HG02798 (cell line): ENCODE data around the gene FGFR3.
A peak's percentile ranks its signal among the peaks of the same experiment; 100 is the strongest.

Experiments
- ATAC-seq: cut with Tn5 transposase; IDR thresholded peaks from one replicate; pipeline ENCODE4 v1.9.1; 2021; ENCODE audit warnings: mild to moderate bottlenecking; ENCODE audit not compliant: unreplicated experiment, poor library complexity

Gene FGFR3

DNA sequence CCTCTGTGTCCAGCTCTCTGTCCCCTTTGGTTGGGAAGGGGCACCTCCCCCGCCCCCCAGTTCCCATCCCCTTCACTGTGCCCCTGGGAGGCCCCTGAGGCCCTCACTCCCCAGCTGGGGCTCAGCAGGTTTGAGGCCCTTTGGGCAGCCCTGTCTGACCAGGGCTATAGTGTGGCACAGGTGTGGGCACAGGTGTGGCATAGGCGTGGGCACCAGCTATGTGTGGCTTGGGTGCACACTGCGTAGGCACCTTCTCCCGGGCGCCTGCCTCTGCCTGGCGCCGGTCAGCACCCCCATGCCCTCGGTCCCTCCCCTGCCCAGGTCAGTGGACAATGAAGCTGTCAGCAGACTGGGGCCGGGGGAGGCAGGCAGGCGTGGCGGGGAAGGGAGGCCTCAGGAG is 7.5 kb upstream of the FGFR3 start:
- ATAC-seq = no peak

DNA sequence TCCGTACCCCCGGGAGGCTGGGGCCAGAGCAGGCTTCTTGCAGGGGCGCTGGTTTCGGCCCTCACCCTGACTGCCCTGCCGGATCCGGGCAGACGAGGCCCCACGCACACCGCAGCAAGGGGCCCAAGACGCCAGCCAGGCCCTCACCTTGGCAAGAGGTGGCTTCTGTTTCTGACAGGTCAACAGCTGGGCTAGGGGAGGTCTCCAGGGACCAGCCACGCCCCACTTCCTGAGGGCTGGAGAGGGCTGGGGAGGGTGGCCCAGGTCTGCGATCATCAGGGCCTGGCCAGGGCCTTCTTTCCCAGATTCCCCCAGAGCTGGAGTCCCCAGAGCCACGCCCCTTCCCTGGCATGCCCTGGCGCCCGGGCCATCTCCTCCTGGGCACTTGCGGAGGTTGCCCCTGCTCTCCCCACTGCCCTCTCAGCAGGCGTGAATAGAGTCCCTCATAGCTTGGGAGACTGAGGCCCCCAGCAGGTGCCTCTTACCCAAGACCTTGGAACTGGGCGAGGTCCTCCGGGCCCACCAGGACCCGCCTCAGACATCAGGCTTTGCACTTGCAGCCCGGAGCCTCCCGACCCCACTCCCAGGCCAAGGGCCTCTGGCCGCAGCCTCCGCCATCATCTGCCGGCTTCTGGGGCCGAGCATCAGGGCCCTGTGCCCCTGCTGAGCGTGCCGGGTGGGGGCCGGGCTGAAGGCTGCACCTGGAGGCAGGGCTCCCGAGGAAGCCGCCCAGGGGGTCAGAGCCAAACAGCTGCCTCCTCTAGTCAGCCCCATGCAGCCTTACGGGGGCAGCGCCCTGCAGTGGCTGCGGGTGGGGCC is 6.3 kb upstream of the FGFR3 start:
- no peak for ATAC-seq

DNA sequence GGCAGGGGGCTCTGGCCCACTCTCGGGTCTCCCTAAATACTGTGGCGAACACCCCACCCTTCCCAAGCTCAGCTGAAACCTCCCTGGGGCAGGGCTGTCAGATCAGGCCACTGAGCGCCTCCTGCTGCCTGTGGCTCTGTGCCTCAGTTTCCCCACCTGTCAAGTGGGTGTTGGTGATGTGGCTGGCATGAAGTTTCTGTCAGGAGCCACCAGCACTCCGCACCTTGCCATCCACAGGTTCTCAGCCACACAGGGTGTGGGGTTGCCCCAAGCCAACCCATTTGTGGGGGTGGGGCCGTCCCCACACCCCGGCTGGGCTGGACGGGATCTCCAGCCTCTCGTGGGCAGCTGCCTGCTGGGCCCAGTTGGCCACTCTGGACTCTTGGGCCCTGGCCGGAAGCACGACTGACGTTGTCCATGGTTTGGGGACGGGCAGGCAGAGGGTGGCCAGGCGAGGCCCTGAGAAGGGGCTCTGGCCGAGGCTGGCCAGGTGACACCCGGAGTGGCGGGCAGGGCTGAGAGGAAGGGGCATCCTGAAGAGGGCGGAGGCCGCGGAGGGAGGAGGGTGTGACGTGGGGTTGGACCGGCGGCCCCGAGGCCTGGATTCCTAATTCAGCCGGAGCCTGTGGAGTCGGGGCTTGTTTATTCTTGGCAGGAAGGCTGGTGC is 5.5 kb upstream of the FGFR3 start:
- ATAC-seq = no peak

GRCh38 chr4:1788254-1788973 is 4.7 kb upstream of the FGFR3 start:
- ATAC-seq = no peak

- ATAC-seq = no peak
Measured at GRCh38 chr4:1789552-1789951, 3.5 kb upstream of the FGFR3 start.

- no peak for ATAC-seq
Measured at GRCh38 chr4:1790005-1790404, 3.1 kb upstream of the FGFR3 start.

DNA sequence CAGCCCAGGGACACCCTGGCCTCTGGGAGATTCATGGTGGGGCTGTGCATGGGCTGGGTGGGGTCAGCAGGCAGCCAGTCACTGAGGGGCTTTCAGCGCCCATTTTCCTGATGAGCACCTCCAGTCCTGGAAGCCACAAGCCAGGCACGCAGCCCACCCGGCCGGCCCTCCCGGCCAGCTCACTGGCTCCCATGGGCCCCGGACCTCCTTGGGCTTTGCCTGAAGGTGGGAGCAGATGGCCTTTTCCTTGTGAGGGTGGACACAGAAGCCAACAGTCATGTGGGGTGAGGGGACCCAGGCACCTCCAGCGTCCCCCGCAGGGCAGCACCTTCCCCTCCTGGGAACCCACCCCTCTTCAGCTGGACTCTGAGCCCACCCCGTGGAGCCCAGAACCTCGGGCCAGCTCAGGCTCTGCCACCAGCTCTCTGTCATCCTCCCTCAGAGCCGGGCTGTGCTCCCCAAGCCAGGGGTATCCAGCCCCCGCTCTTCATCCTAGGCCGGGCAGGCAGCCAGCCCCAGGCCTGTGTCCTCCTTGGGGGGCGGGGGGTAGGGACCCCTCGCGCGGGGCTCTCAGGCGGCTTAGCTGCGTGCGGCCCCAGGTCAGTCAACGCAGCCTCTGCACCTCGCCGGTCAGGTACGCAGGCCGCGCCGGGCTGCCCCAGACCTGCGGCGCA is 798 bp upstream of the FGFR3 start:
- ATAC-seq = no peak

GRCh38 chr4:1793496-1793840 is 375 bp downstream of the FGFR3 start:
- ATAC-seq = peak; percentile 19

DNA sequence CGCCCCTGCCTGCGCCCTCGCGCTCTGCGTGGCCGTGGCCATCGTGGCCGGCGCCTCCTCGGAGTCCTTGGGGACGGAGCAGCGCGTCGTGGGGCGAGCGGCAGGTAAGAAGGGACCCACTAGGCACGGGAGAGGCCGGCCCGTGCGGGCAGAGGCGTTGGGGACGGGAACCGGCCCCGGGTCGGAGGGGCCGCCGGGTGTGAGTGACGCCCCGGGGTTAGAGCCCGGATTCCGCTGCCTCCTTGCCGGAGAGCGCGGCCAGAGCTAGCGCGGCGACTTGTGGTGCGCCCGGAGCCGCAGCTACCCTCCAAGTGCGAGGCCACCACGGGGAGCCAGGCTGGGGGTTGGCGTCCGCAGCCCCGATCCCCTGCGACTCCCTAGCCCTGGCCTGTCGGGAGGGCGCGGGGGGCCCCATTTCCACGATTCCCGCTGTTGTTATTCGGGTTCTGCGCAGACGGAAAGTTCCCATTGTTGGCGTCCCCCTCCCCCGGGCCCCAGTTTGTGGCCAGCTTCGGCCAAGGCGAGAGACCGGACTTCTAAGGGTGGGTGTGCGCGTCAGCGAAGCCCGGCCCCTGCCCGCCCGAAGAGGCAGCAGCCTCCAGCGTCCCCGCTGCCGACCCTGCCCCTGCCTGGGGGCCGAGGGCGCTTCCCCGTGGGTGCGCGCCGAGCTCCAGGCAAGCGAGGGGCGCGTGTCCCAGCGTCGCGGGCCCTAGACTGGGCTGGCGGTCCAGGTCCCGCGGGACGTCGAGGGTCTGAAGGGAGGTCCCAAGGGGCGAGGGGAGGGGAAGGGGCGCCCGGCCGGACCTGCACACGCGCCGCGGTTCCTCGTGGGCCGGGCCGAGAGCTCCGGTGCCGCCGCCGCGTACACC is 1.1 kb downstream of the FGFR3 start:
- no peak for ATAC-seq

DNA sequence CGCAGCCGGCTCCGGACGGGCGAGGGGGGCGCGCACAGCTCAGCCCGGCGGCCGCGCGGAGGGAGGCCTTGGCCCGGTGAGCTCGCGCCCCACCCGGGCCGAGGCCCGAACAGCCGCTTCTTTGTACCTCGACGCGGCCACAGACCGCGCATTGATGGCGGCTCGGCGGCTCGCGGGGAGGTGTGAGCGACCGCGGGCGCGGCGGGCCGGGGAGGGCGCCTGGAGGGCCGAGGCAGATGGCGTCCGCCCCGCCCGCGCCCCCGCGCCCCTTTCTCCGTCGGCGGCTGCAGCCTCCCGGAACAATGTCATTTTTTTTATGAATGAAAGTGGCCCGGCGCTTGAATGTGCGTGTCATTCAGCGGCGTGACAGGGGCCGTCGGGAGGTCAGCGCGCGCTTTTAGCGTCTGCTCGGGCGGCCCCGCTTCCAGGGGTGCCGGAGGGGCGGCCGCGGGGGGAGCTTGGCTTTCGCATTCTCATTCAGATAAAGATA is 1.8 kb downstream of the FGFR3 start:
- ATAC-seq = no peak

DNA sequence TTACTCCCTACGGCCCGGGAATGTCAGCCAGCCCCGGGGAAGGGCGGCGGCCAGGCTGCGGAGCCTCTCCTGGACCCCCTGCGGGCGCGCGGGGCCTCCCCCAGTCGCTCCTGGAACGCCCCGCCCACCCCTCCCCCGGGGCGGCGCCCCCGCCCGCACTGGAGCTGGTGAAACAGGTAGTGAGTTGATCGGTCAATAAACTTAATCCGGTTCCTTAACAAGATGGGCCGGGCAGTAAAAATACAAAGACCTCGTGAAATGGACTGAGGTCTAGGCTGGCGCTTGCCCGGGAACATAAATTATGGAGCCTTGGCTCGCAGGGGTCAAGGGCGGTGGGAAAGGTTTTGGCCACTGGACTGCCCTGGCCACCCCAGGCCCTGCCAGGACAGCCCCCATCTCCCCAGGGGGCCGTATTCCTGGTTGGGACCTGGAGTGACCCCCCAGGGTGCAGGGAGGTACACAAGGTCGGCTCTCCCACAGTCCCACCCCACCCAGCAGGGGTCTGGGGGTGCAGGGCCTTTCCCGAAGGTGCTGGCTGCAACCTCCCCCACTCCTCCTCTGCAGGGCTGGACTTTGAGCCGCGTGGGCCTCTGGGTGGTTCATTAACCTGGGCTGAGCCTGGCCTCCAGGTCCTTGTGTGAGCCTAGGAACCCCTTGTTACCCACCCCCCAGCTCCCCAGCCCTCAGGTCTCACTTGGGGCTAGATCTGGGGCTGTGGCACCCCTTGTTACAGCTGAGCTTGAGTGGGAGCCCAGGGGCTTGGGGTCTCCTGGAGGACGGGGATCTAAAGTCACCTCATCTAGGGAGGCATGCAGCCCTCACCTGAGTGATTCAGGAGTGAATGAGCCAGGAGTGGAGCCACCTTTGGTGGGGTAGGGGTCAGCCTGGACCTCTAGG is 2.5 kb downstream of the FGFR3 start:
- no peak for ATAC-seq

DNA sequence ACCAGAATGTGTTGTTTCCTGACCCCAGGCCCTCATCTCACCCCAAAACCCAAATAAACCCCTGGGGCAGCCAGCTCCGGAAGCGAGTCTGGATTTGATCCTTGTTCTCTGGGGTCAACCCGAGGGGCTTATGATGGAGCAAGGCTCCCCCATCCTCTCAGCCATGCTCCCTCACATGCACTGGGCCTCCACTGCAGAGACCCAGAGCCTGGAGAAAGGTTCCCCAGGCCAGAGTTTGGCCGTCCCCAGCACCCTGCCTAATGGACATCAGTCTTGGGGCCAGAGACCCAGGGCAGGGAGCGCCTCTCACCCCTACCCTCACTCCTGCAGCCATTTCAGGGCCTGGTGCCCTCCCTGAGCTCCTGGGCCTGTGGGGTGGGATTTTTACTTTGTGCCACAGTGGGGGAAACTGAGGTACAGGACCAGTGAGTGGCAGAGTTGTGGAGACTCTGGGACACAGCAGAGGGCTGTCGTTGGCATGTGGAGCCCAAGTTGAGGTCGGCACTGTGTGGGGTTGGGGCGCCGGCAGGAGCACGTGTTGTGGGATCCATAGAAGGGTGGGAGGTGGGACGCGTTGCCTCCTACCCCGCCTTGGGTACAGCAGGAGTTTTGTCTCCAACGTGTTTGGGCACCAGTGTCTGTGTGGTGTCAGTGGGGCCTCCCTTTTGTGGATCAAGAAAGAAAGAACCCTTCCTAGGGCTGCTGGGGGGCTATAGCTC is 3.6 kb downstream of the FGFR3 start:
- ATAC-seq = no peak

GRCh38 chr4:1797298-1797860 is 4.3 kb downstream of the FGFR3 start:
- ATAC-seq = no peak

DNA sequence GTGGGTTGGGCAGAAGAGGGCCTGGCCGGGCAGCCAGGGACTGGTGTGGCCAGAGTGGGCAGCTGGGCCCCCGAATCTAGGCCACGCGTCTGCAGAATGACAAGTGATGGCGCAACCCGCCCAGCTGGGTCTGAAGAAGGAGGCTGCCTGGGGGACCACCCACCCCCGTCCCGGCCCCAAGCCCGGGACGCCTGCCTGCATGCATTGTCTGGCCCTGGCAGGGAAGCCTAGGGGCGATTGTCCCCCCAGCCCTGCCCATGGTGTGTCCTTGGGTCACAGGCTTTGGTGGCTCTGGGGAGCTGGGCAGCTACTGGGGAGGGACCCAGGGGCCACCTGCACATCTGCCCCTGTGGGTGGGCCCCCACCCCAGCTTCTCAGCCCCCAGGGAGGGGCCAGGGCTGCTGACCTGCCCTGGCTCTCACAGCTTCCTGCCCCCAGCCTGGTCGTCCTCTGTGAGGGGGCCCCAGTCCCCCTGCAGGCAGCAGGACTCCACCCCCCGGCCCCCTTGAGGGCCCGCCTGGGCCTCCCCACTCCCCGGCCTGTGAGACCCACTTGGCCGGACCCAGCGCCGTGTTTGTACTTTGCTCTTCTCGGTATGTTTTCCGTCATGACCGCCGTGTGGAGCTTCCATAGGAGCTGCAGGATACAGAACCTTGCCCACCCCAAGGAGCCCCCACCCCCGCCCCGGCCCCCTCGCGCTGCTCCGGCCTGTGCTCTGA is 4.9 kb downstream of the FGFR3 start:
- no peak for ATAC-seq

- no peak for ATAC-seq
Measured at GRCh38 chr4:1798580-1799386, 5.7 kb downstream of the FGFR3 start.
